Stimulated activated naive CD4-positive, alpha-beta T cell (primary cell): ENCODE results near the gene TRAPPC14.
A peak's percentile ranks its signal among the peaks of the same experiment; 100 is the strongest.

Experiments used
- DNase-seq, 6 experiments: peaks; one replicate each; lab custom pipeline; 2025; lab: John Stamatoyannopoulos, UW

TRAPPC14 gene

GRCh38 chr7:100126931-100127865 is 31.3 kb downstream of the TRAPPC14 start, which contains the start of gene MBLAC1:
TSS of gene MBLAC1 (plus strand) at chr7:100126967. CDS start at chr7:100127396, 429 bp downstream.
- DNase-seq = peak; percentile 87 to 96 (median 90)

- DNase-seq = no peak
Observed at GRCh38 chr7:100126239-100126930, 32.1 kb downstream of the TRAPPC14 start.

- no peak for DNase-seq
Observed at GRCh38 chr7:100124301-100125230, 34.0 kb downstream of the TRAPPC14 start.

GRCh38 chr7:100122568-100122967 is 36.0 kb downstream of the TRAPPC14 start:
- no peak for DNase-seq

GRCh38 chr7:100122067-100122466 is 36.5 kb downstream of the TRAPPC14 start:
- DNase-seq = no peak

GRCh38 chr7:100120733-100121036 is 37.8 kb downstream of the TRAPPC14 start:
- DNase-seq = no peak

GRCh38 chr7:100119970-100120732 is 38.4 kb downstream of the TRAPPC14 start:
- peak; percentile 51 to 88 (median 72) for DNase-seq

- DNase-seq = peak; percentile 91 to 99 (median 94)
Observed at GRCh38 chr7:100119072-100119969, 39.2 kb downstream of the TRAPPC14 start, which contains the start of the genes CNPY4 and TAF6. TSS of gene CNPY4 (plus strand) at chr7:100119634. CDS start at chr7:100119745, 111 bp downstream. TSS of gene TAF6 (minus strand) at chr7:100119358. CDS start at chr7:100114209, 5,149 bp downstream.

- no peak for DNase-seq
Observed at GRCh38 chr7:100118388-100119071, 40.0 kb downstream of the TRAPPC14 start.

- no peak for DNase-seq
Observed at GRCh38 chr7:100115026-100115425, 43.5 kb downstream of the TRAPPC14 start.

- no peak for DNase-seq
Observed at GRCh38 chr7:100111914-100112313, 46.6 kb downstream of the TRAPPC14 start.

- DNase-seq = no peak
Observed at GRCh38 chr7:100111156-100111555, 47.4 kb downstream of the TRAPPC14 start.

- DNase-seq = no peak
Observed at GRCh38 chr7:100109521-100110163, 48.9 kb downstream of the TRAPPC14 start.

- no peak for DNase-seq
Observed at GRCh38 chr7:100107890-100108289, 50.6 kb downstream of the TRAPPC14 start.

- DNase-seq = no peak
Observed at GRCh38 chr7:100107125-100107737, 51.3 kb downstream of the TRAPPC14 start.

GRCh38 chr7:100106633-100107032 is 51.9 kb downstream of the TRAPPC14 start:
- no peak for DNase-seq

GRCh38 chr7:100105534-100105933 is 53.0 kb downstream of the TRAPPC14 start:
- DNase-seq = no peak
